Measurements from ENCODE around the gene NSUN2. TPM values are rescaled to one million over a fixed set of nuclear protein-coding genes. Genes with fewer than 3 reads are reported as not detected.

The NSUN2 gene
- polyA plus RNA-seq, 1 donor from 2014 or later = 47.5 TPM

GRCh38 chr5:6680922-6681321 is 48.1 kb upstream of the NSUN2 start:
- H3K4me2 ChIP-seq (ENCODE audit: low read length) = no peak overlapping the region

GRCh38 chr5:6678385-6678784 is 45.5 kb upstream of the NSUN2 start:
- TF ChIP-seq POLR2AphosphoS5 (IDR thresholded peaks at IDR 0.05) (no peak), TAF1 (IDR thresholded peaks at IDR 0.05; ENCODE audit: low read depth) (no peak), EZH2 (IDR thresholded peaks at IDR 0.05; ENCODE audit: borderline replicate concordance, insufficient read depth, low read length, poor library complexity, severe bottlenecking) (no peak), SMC3 (conservative IDR thresholded peaks at IDR 0.05; ENCODE audit: poor library complexity) (no peak), MXI1 (conservative IDR thresholded peaks at IDR 0.05; ENCODE audit: poor library complexity, severe bottlenecking) (no peak), CTCF (IDR thresholded peaks at IDR 0.05; ENCODE audit: poor library complexity, severe bottlenecking) (no peak), RAD21 (conservative IDR thresholded peaks at IDR 0.05) (no peak), EP300 (conservative IDR thresholded peaks at IDR 0.05; ENCODE audit: poor library complexity, severe bottlenecking) (no peak)
- TF ChIP-seq, protein P1, sequence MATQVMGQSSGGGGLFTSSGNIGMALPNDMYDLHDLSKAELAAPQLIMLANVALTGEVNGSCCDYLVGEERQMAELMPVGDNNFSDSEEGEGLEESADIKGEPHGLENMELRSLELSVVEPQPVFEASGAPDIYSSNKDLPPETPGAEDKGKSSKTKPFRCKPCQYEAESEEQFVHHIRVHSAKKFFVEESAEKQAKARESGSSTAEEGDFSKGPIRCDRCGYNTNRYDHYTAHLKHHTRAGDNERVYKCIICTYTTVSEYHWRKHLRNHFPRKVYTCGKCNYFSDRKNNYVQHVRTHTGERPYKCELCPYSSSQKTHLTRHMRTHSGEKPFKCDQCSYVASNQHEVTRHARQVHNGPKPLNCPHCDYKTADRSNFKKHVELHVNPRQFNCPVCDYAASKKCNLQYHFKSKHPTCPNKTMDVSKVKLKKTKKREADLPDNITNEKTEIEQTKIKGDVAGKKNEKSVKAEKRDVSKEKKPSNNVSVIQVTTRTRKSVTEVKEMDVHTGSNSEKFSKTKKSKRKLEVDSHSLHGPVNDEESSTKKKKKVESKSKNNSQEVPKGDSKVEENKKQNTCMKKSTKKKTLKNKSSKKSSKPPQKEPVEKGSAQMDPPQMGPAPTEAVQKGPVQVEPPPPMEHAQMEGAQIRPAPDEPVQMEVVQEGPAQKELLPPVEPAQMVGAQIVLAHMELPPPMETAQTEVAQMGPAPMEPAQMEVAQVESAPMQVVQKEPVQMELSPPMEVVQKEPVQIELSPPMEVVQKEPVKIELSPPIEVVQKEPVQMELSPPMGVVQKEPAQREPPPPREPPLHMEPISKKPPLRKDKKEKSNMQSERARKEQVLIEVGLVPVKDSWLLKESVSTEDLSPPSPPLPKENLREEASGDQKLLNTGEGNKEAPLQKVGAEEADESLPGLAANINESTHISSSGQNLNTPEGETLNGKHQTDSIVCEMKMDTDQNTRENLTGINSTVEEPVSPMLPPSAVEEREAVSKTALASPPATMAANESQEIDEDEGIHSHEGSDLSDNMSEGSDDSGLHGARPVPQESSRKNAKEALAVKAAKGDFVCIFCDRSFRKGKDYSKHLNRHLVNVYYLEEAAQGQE (IDR thresholded peaks at IDR 0.05; ENCODE audit: borderline replicate concordance) = no peak
- H3K9me3 ChIP-seq (ENCODE audit: low read length) = no peaks in the 10 kb centered on the region
- no peak overlapping the region for H2AFZ ChIP-seq (ENCODE audit: low read depth, low read length)
- H4K20me1 ChIP-seq (ENCODE audit: insufficient read depth) = no peaks in the 10 kb centered on the region
- H3K27me3 ChIP-seq (ENCODE audit: insufficient read depth, low read depth, low read length) = no peaks in the 10 kb centered on the region
- H3K27ac ChIP-seq (ENCODE audit: low read length) = no peak overlapping the region
- H3K9ac ChIP-seq (ENCODE audit: low read length) = no peak overlapping the region
- H3K9me2 ChIP-seq (ENCODE audit: insufficient read depth, low read length) = no peaks in the 10 kb centered on the region
- H3K4me2 ChIP-seq (ENCODE audit: low read length) = no peak overlapping the region
- H3K4me3 ChIP-seq (ENCODE audit: low read length) = no peak overlapping the region
- no peaks in the 10 kb centered on the region for H3K36me3 ChIP-seq (ENCODE audit: insufficient read depth, low read length)
- no peaks in the 10 kb centered on the region for H3F3A ChIP-seq (ENCODE audit: insufficient read depth, low read length, poor library complexity, severe bottlenecking)
- no peaks in the 10 kb centered on the region for H3K79me2 ChIP-seq (replicated peaks; ENCODE audit: insufficient read depth, low read length)

More at GRCh38 chr5:6680922-6681321, 48.1 kb upstream of the NSUN2 start:
- H3K9ac ChIP-seq (ENCODE audit: low read length) = no peak overlapping the region
- no peak for TF ChIP-seq MXI1 (conservative IDR thresholded peaks at IDR 0.05; ENCODE audit: poor library complexity, severe bottlenecking)
- no peak for TF ChIP-seq CTCF (IDR thresholded peaks at IDR 0.05; ENCODE audit: poor library complexity, severe bottlenecking)
- TF ChIP-seq, protein P1 (IDR thresholded peaks at IDR 0.05; ENCODE audit: borderline replicate concordance) = no peak
- TF ChIP-seq POLR2AphosphoS5 (IDR thresholded peaks at IDR 0.05) = no peak
- TF ChIP-seq EP300 (conservative IDR thresholded peaks at IDR 0.05; ENCODE audit: poor library complexity, severe bottlenecking) = no peak
- no peak for TF ChIP-seq EZH2 (IDR thresholded peaks at IDR 0.05; ENCODE audit: borderline replicate concordance, insufficient read depth, low read length, poor library complexity, severe bottlenecking)
- TF ChIP-seq TAF1 (IDR thresholded peaks at IDR 0.05; ENCODE audit: low read depth) = no peak
- H3K27me3 ChIP-seq (ENCODE audit: insufficient read depth, low read depth, low read length) = peaks cover 12% of the 10 kb centered on the region
- H3K9me2 ChIP-seq (ENCODE audit: insufficient read depth, low read length) = no peaks in the 10 kb centered on the region
- H3K9me3 ChIP-seq (ENCODE audit: low read length) = no peaks in the 10 kb centered on the region
- H3K79me2 ChIP-seq (replicated peaks; ENCODE audit: insufficient read depth, low read length) = no peaks in the 10 kb centered on the region
- H2AFZ ChIP-seq (ENCODE audit: low read depth, low read length) = no peak overlapping the region
- no peaks in the 10 kb centered on the region for H3F3A ChIP-seq (ENCODE audit: insufficient read depth, low read length, poor library complexity, severe bottlenecking)
- no peaks in the 10 kb centered on the region for H4K20me1 ChIP-seq (ENCODE audit: insufficient read depth)
- no peak overlapping the region for H3K27ac ChIP-seq (ENCODE audit: low read length)
- no peak overlapping the region for H3K4me3 ChIP-seq (ENCODE audit: low read length)
- H3K36me3 ChIP-seq (ENCODE audit: insufficient read depth, low read length) = no peaks in the 10 kb centered on the region

Measured in neural cell (in vitro differentiated cells).